Measurements from ENCODE around the gene CABP2. TPM values are rescaled to one million over a fixed set of nuclear protein-coding genes. Genes with fewer than 3 reads are reported as not detected.
"Not testable (repeated sequence)": the region's sequence is repeated elsewhere in the genome, so short reads cannot be mapped to it uniquely, and the experiment has no call there.

CABP2 gene
- total and polyA plus RNA-seq, 5 donors, result not detected

- Histone ChIP-seq H3K4me3 (ENCODE audit: low read length) (no peak overlapping the region), H3K4me1 (ENCODE audit: control insufficient read depth, insufficient read depth, low read length) (no peaks in the 10 kb centered on the region), H3K9me3 (ENCODE audit: control insufficient read depth, low read length) (no peaks in the 10 kb centered on the region), H3K27me3 (ENCODE audit: control insufficient read depth, insufficient read depth) (no peaks in the 10 kb centered on the region), H3K27ac (ENCODE audit: low read length) (no peak overlapping the region)
- DNase-seq, result peak in 1 of 3 donors; percentile 63
- intact Hi-C loops (cut with DNase I), result no loop called here
- ATAC-seq, result no peak
- 82% methylated on average over 46 of the region's 46 CpGs for WGBS
These were observed 30.3 kb downstream of the CABP2 start for GRCh38 chr11:67492801-67493547.

GRCh38 chr11:67492069-67492727 is 31.0 kb downstream of the CABP2 start:
- no peaks in the 10 kb centered on the region for H3K9me3 ChIP-seq (ENCODE audit: control insufficient read depth, low read length)
- no peak overlapping the region for H3K4me3 ChIP-seq (ENCODE audit: low read length)
- intact Hi-C loops (cut with DNase I), result no loop called here
- WGBS, result 85% methylated on average over 19 of the region's 19 CpGs
- no peaks in the 10 kb centered on the region for H3K27me3 ChIP-seq (ENCODE audit: control insufficient read depth, insufficient read depth)
- H3K27ac ChIP-seq (ENCODE audit: low read length), result no peak overlapping the region
- H3K4me1 ChIP-seq (ENCODE audit: control insufficient read depth, insufficient read depth, low read length), result no peaks in the 10 kb centered on the region
- ATAC-seq, result no peak
- peak in 1 of 3 donors; percentile 50 for DNase-seq

DNA sequence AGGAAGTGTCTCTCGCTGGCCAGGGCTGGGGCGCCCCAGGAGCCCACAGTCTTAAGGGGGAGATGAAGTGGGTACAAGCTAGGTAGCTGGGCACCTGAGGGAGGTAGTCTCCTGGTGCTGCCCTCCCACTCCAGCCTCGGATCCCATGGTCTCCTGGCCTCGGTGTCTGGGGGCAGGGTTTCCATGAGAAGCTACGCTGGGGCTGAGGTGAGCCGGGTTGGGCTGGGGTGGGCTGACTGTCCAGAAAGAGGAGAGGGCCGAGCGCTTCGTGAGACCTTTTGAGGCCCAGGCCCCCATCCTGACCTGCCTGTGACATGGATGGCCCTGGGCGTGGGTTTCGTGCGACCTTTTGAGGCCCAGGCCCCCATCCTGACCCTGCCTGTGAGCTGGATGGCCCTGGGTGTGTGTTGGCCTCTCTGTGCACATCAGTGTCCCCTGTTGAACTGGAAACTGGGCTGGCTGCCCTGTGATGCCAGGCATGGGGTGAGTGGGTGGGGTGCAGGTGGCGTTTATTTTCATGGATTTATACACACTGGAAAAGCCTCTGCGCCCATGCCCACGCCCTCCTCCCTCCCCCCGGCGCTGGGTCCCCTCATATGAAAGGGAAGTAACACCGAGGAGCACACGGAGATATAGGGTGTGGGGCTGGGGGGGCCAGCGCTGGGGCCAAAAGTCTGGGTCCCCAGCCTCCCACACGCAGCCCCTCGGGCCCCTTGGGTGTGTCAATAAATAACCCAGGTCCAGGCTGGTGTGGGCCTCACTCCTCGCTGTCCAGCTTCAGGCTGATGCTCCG is 31.8 kb downstream of the CABP2 start:
- no peak overlapping the region for H3K4me3 ChIP-seq (ENCODE audit: low read length)
- intact Hi-C loops (cut with DNase I), result no loop called here
- WGBS, result 79% methylated on average over 24 of the region's 24 CpGs
- peak in 1 of 3 donors; percentile 51 for DNase-seq
- no peak overlapping the region for H3K27ac ChIP-seq (ENCODE audit: low read length)
- no peak for ATAC-seq
- no peaks in the 10 kb centered on the region for H3K27me3 ChIP-seq (ENCODE audit: control insufficient read depth, insufficient read depth)
- H3K9me3 ChIP-seq (ENCODE audit: control insufficient read depth, low read length), result no peaks in the 10 kb centered on the region
- H3K4me1 ChIP-seq (ENCODE audit: control insufficient read depth, insufficient read depth, low read length), result no peaks in the 10 kb centered on the region

DNA sequence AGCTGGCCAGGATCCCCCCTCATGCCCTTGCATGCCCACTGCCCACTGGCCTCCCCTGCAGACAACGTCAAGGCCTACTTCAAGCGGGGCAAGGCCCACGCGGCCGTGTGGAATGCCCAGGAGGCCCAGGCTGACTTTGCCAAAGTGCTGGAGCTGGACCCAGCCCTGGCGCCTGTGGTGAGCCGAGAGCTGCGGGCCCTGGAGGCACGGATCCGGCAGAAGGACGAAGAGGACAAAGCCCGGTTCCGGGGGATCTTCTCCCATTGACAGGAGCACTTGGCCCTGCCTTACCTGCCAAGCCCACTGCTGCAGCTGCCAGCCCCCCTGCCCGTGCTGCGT is 32.5 kb downstream of the CABP2 start:
- Histone ChIP-seq H3K4me1 (ENCODE audit: control insufficient read depth, insufficient read depth, low read length) (no peaks in the 10 kb centered on the region), H3K4me3 (ENCODE audit: low read length) (no peak overlapping the region), H3K27ac (ENCODE audit: low read length) (no peak overlapping the region), H3K27me3 (ENCODE audit: control insufficient read depth, insufficient read depth) (no peaks in the 10 kb centered on the region), H3K9me3 (ENCODE audit: control insufficient read depth, low read length) (no peaks in the 10 kb centered on the region)
- ATAC-seq (no peak), DNase-seq (peak in 1 of 3 donors; percentile 48)
- WGBS, result 70% methylated on average over 15 of the region's 15 CpGs
- intact Hi-C loops (cut with DNase I), result no loop called here

GRCh38 chr11:67489885-67490726 is 33.1 kb downstream of the CABP2 start:
- Histone ChIP-seq H3K27ac (ENCODE audit: low read length) (no peak overlapping the region), H3K4me3 (ENCODE audit: low read length) (no peak overlapping the region), H3K4me1 (ENCODE audit: control insufficient read depth, insufficient read depth, low read length) (no peaks in the 10 kb centered on the region), H3K27me3 (ENCODE audit: control insufficient read depth, insufficient read depth) (no peaks in the 10 kb centered on the region), H3K9me3 (ENCODE audit: control insufficient read depth, low read length) (no peaks in the 10 kb centered on the region)
- WGBS, result 87% methylated on average over 23 of the region's 23 CpGs
- no peak for ATAC-seq
- intact Hi-C loops (cut with DNase I), result no loop called here
- peak in 1 of 3 donors; percentile 53 for DNase-seq

DNA sequence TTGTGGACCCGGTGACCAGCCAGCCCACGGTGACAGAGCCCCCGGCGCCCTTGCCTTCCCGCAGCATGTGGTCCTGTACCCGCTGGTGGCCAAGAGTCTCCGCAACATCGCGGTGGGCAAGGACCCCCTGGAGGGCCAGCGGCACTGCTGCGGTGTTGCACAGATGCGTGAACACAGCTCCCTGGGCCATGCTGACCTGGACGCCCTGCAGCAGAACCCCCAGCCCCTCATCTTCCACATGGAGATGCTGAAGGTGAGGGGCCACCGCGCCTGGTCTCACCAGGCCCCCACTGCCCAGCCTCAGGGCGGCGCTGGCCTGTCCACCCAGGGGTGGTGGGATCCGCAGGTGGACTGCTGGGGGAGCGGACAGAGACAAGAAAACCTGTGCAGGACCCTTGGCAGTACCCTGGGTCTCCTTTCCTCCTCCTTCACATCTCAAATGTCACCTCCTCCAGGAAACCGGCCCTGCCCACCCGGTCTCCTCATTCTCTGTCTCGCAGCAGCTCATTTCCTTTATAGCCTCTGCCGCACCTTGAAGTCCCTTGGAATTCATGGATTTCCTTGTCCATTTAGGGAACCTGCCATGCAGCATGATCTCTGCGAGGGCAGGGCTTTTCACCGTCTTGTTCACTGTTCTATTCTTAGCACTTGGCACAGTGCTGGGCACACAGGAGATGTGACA is 33.9 kb downstream of the CABP2 start:
- Histone ChIP-seq H3K9me3 (ENCODE audit: control insufficient read depth, low read length) (no peaks in the 10 kb centered on the region), H3K4me3 (ENCODE audit: low read length) (no peak overlapping the region), H3K27me3 (ENCODE audit: control insufficient read depth, insufficient read depth) (no peaks in the 10 kb centered on the region), H3K27ac (ENCODE audit: low read length) (no peak overlapping the region), H3K4me1 (ENCODE audit: control insufficient read depth, insufficient read depth, low read length) (peaks cover 6% of the 10 kb centered on the region)
- 81% methylated on average over 25 of the region's 25 CpGs for WGBS
- DNase-seq (peak in 2 of 3 donors; percentile 44 to 55), ATAC-seq (no peak)
- intact Hi-C loops (cut with DNase I), result no loop called here

- 88% methylated on average over 20 of the region's 20 CpGs for WGBS
- ATAC-seq (no peak), DNase-seq (peak in 2 of 3 donors; percentile 32 to 40)
- Histone ChIP-seq H3K27ac (ENCODE audit: low read length) (no peak overlapping the region), H3K4me3 (ENCODE audit: low read length) (no peak overlapping the region), H3K27me3 (ENCODE audit: control insufficient read depth, insufficient read depth) (no peaks in the 10 kb centered on the region), H3K9me3 (ENCODE audit: control insufficient read depth, low read length) (no peaks in the 10 kb centered on the region), H3K4me1 (ENCODE audit: control insufficient read depth, insufficient read depth, low read length) (peaks cover 14% of the 10 kb centered on the region)
- intact Hi-C loops (cut with DNase I), result no loop called here
These were observed 36.6 kb downstream of the CABP2 start for GRCh38 chr11:67486481-67487195.

DNA sequence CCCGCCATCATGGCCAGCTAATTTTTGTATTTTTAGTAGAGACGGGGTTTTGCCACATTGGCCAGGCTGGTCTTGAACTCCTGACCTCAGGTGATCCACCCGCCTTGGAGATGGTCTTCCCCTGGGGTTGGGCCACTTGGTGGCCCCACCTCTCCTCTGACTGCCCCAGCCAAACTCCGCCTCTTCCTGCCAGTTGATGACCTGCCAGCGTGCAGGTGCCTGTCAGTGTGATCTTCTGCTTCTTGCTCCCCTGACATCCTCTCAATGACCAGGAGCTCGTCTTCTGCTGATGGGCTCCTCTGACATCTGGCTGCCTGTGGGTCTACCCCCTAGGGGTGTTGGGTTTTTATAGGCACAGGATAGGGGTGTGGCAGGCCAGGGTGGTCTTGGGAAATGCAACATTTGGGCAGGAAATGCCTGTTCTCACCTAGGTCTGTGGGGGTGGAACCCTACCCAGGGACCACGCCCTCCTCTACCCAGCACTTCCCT is 37.3 kb downstream of the CABP2 start:
- H3K27ac ChIP-seq (ENCODE audit: low read length); H3K4me3 ChIP-seq (ENCODE audit: low read length); H3K27me3 ChIP-seq (ENCODE audit: control insufficient read depth, insufficient read depth); H3K9me3 ChIP-seq (ENCODE audit: control insufficient read depth, low read length); ATAC-seq; intact Hi-C loops (cut with DNase I): not testable (repeated sequence)
- peaks cover 14% of the 10 kb centered on the region for H3K4me1 ChIP-seq (ENCODE audit: control insufficient read depth, insufficient read depth, low read length)
- WGBS, result 88% methylated on average over 7 of the region's 7 CpGs
- DNase-seq, result peak in 2 of 3 donors; percentile 47 to 51

GRCh38 chr11:67484847-67485311 is 38.4 kb downstream of the CABP2 start:
- no peak overlapping the region for H3K4me3 ChIP-seq (ENCODE audit: low read length)
- ATAC-seq (no peak), DNase-seq (peak in 2 of 3 donors; percentile 62 to 71)
- H3K27me3 ChIP-seq (ENCODE audit: control insufficient read depth, insufficient read depth), result no peaks in the 10 kb centered on the region
- no peaks in the 10 kb centered on the region for H3K9me3 ChIP-seq (ENCODE audit: control insufficient read depth, low read length)
- no peak overlapping the region for H3K27ac ChIP-seq (ENCODE audit: low read length)
- 73% methylated on average over 11 of the region's 11 CpGs for WGBS
- H3K4me1 ChIP-seq (ENCODE audit: control insufficient read depth, insufficient read depth, low read length), result peaks cover 14% of the 10 kb centered on the region
- intact Hi-C loops (cut with DNase I), result no loop called here

Measured in right cardiac atrium (tissue), 5 donors.